T-cell (primary cell): ENCODE data around the gene SH3RF1. TPM values are rescaled to one million over a fixed set of nuclear protein-coding genes. Genes with fewer than 3 reads are reported as not detected.
A peak's percentile ranks its signal among the peaks of the same experiment; 100 is the strongest.
"Not testable (repeated sequence)": the region's sequence is repeated elsewhere in the genome, so short reads cannot be mapped to it uniquely, and the experiment has no call there.

Source experiments
- ATAC-seq, 4 experiments: fragments of 200-7000 bp in 3 of 4; fragments of 150-1000 bp in 1 of 4; cut with Tn5 transposase; replicated peaks in 1 of 4; 1 replicate in 3 of 4; 2 replicates in 1 of 4; pipeline ENCODE4 v1.10.0; 2021; ENCODE audit warnings: moderate library complexity in 3 of 4, mild to moderate bottlenecking in 2 of 4, moderate number of reproducible peaks in 1 of 4
- CTCF ChIA-PET, 2 donors: fragments of 300-600 bp; sonication (Branson Sonifier 250); formaldehyde crosslinking; loops; one replicate each; lab custom pipeline; 2022; ENCODE audit warnings: antibody characterized with exemption in 2 of 2; lab: Charles Lee
- POLR2A ChIA-PET, 2 donors: fragments of 300-600 bp; sonication (Branson Sonifier 250); formaldehyde crosslinking; loops; one replicate each; lab custom pipeline; 2022; ENCODE audit warnings: antibody characterized with exemption in 2 of 2; lab: Charles Lee
- DNase-seq, 35 experiments: peaks; one replicate each; pipeline versions ENCODE4 v3.0.0 to v3.0.0-alpha.2; 2013 to 2023
- H3K27ac ChIP-seq: one replicate; pipeline ENCODE4 v1.5.1; 2013; ENCODE audit warnings: low read length
- H3K27me3 ChIP-seq, 2 experiments: replicated peaks in 1 of 2; 1 replicate in 1 of 2; 2 replicates in 1 of 2; pipeline versions ENCODE4 v1.6.1 to v1.7.0; 2013; ENCODE audit warnings: low read length in 1 of 2, mixed read lengths in 1 of 2; ENCODE audit not compliant: control insufficient read depth in 2 of 2, insufficient read depth in 2 of 2; ENCODE audit errors: extremely low read depth in 1 of 2
- H3K36me3 ChIP-seq, 2 donors: 1 replicate in 1 of 2; 2 replicates in 1 of 2; pipeline versions ENCODE4 v1.6.1 to v1.7.0; 2013; ENCODE audit warnings: low read length in 1 of 2; ENCODE audit not compliant: control insufficient read depth in 2 of 2, insufficient read depth in 1 of 2; ENCODE audit errors: extremely low read depth in 1 of 2
- H3K4me1 ChIP-seq, 2 experiments: 1 replicate in 1 of 2; 2 replicates in 1 of 2; pipeline versions ENCODE4 v1.6.1 to v1.7.0; 2013; ENCODE audit warnings: low read length in 2 of 2, mixed read lengths in 1 of 2; ENCODE audit not compliant: insufficient read depth in 2 of 2, control insufficient read depth in 1 of 2; ENCODE audit errors: extremely low read depth in 1 of 2
- H3K4me3 ChIP-seq, 2 donors: 1 replicate in 1 of 2; 2 replicates in 1 of 2; pipeline versions ENCODE4 v1.5.1 to v1.7.0; 2013; ENCODE audit warnings: mild to moderate bottlenecking in 2 of 2, low read length in 1 of 2, moderate library complexity in 1 of 2; ENCODE audit not compliant: control insufficient read depth in 1 of 2; ENCODE audit errors: extremely low read depth in 1 of 2
- H3K9me3 ChIP-seq: 2 replicates; pipeline ENCODE4 v1.7.0; 2013
- H3K27ac Mint-ChIP-seq, 2 donors: one replicate each; pipeline ENCODE4 v1.8.0; 2020 to 2021; ENCODE audit warnings: mild to moderate bottlenecking in 2 of 2, mixed read lengths in 2 of 2
- H3K27me3 Mint-ChIP-seq, 2 donors: one replicate each; pipeline ENCODE4 v1.8.0; 2021 to 2022; ENCODE audit warnings: mixed read lengths in 2 of 2
- H3K36me3 Mint-ChIP-seq: one replicate; pipeline ENCODE4 v1.8.0; 2021; ENCODE audit warnings: mixed read lengths
- H3K4me1 Mint-ChIP-seq, 3 donors: one replicate each; pipeline ENCODE4 v1.8.0; 2020 to 2022; ENCODE audit warnings: mixed read lengths in 3 of 3, mild to moderate bottlenecking in 1 of 3
- H3K4me3 Mint-ChIP-seq, 3 donors: one replicate each; pipeline ENCODE4 v1.8.0; 2020 to 2022; ENCODE audit warnings: mild to moderate bottlenecking in 3 of 3, mixed read lengths in 3 of 3, moderate library complexity in 3 of 3
- H3K9me3 Mint-ChIP-seq, 3 donors: one replicate each; pipeline ENCODE4 v1.8.0; 2020 to 2022; ENCODE audit warnings: mixed read lengths in 3 of 3
- WGBS: methylation state at CpG from one replicate; pipeline ENCODE4 v1.1.5; 2013; ENCODE audit warnings: missing lambda C conversion rate; ENCODE audit not compliant: insufficient coverage; 5-methylcytosine and 5-hydroxymethylcytosine counted together
- total RNA-seq, 35 experiments: library from RNA in 6 of 35; stranded (reverse) in 6 of 35; fragments of 120-200 nt in 1 of 35; gene quantifications; one replicate each; pipeline versions ENCODE4 v1.2.1 to v1.2.4 and lab custom pipeline; 2013 to 2026

The SH3RF1 gene
- total RNA-seq, 5 donors from 2014 or later (not counting 1 experiment from before 2014, with no cell fraction given): 0.23 to 0.60 (median 0.27) TPM; not detected in 1

- peaks cover 0 to 11% of the 10 kb centered on the region in 2 experiments for H3K27me3 ChIP-seq
- H3K4me3 ChIP-seq: no peak overlapping the region
- H3K9me3 ChIP-seq: no peaks in the 10 kb centered on the region
- H3K4me1 ChIP-seq: no peaks in the 10 kb centered on the region
- H3K36me3 ChIP-seq: no peaks in the 10 kb centered on the region
- ATAC-seq: no peak
- no peak overlapping the region for H3K4me3 Mint-ChIP-seq
- no peaks in the 10 kb centered on the region for H3K4me1 Mint-ChIP-seq
- H3K27ac ChIP-seq: no peak overlapping the region
- ChIA-PET POLR2A (no interaction called here), CTCF (no interaction called here)
- H3K9me3 Mint-ChIP-seq: no peaks in the 10 kb centered on the region
- H3K27ac Mint-ChIP-seq: no peak overlapping the region
- peak in 1 of 35 experiments; percentile 16 for DNase-seq
- no peaks in the 10 kb centered on the region for H3K36me3 Mint-ChIP-seq
- H3K27me3 Mint-ChIP-seq: peaks cover 33 to 35% of the 10 kb centered on the region in 2 donors
- WGBS: no CpG with 5 or more reads among the region's 6 CpGs
Observed at GRCh38 chr4:169293343-169294176, 22.8 kb upstream of the SH3RF1 start.

GRCh38 chr4:169287983-169288382 lies 17.2 kb upstream of the SH3RF1 start:
- CTCF ChIA-PET, ATAC-seq, H3K9me3 Mint-ChIP-seq, DNase-seq, H3K27me3 Mint-ChIP-seq, H3K27ac ChIP-seq, H3K4me3 Mint-ChIP-seq, H3K36me3 Mint-ChIP-seq, H3K4me1 ChIP-seq, H3K4me1 Mint-ChIP-seq, H3K9me3 ChIP-seq, H3K4me3 ChIP-seq, H3K36me3 ChIP-seq, POLR2A ChIA-PET, H3K27ac Mint-ChIP-seq: not testable (repeated sequence)
- no CpG with 5 or more reads among the region's 3 CpGs for WGBS
- peaks cover 0 to 11% of the 10 kb centered on the region in 2 experiments for H3K27me3 ChIP-seq

- H3K4me3 ChIP-seq: no peak overlapping the region
- no peak overlapping the region for H3K4me3 Mint-ChIP-seq
- no peaks in the 10 kb centered on the region for H3K36me3 ChIP-seq
- H3K9me3 Mint-ChIP-seq: no peaks in the 10 kb centered on the region
- no peaks in the 10 kb centered on the region for H3K9me3 ChIP-seq
- no peaks in the 10 kb centered on the region for H3K4me1 ChIP-seq
- 80% methylated on average over 1 of the region's 3 CpGs for WGBS
- no peak for ATAC-seq
- H3K27ac ChIP-seq: no peak overlapping the region
- H3K27me3 ChIP-seq: peaks cover 0 to 2% of the 10 kb centered on the region in 2 experiments
- DNase-seq: no peak
- H3K4me1 Mint-ChIP-seq: no peaks in the 10 kb centered on the region
- CTCF ChIA-PET: no interaction called here
- no peak overlapping the region for H3K27ac Mint-ChIP-seq
- H3K27me3 Mint-ChIP-seq: peaks cover 0 to 2% of the 10 kb centered on the region in 2 donors
- POLR2A ChIA-PET: no interaction called here
- H3K36me3 Mint-ChIP-seq: no peaks in the 10 kb centered on the region
Observed at GRCh38 chr4:169286562-169287301, 16.0 kb upstream of the SH3RF1 start.

- 53% methylated on average over 3 of the region's 4 CpGs for WGBS
- Mint-ChIP-seq H3K9me3 (no peaks in the 10 kb centered on the region), H3K27ac (no peak overlapping the region), H3K4me1 (no peaks in the 10 kb centered on the region), H3K4me3 (no peak overlapping the region), H3K27me3 (peaks cover 0 to 3% of the 10 kb centered on the region in 2 donors), H3K36me3 (no peaks in the 10 kb centered on the region)
- Histone ChIP-seq H3K27ac (no peak overlapping the region), H3K36me3 (no peaks in the 10 kb centered on the region), H3K9me3 (no peaks in the 10 kb centered on the region), H3K4me1 (no peaks in the 10 kb centered on the region), H3K4me3 (no peak overlapping the region), H3K27me3 (no peaks in the 10 kb centered on the region)
- ATAC-seq: no peak
- ChIA-PET CTCF (no interaction called here), POLR2A (no interaction called here)
- no peak for DNase-seq
Observed at GRCh38 chr4:169283114-169283509, 12.4 kb upstream of the SH3RF1 start.

- CTCF ChIA-PET: no interaction called here
- no peaks in the 10 kb centered on the region for H3K36me3 ChIP-seq
- H3K9me3 ChIP-seq: no peaks in the 10 kb centered on the region
- no peaks in the 10 kb centered on the region for H3K9me3 Mint-ChIP-seq
- no peak overlapping the region for H3K27ac Mint-ChIP-seq
- no peaks in the 10 kb centered on the region for H3K4me1 Mint-ChIP-seq
- no peak overlapping the region for H3K4me3 Mint-ChIP-seq
- POLR2A ChIA-PET: no interaction called here
- WGBS: no CpG with 5 or more reads among the region's 2 CpGs
- no peaks in the 10 kb centered on the region for H3K27me3 ChIP-seq
- DNase-seq (no peak), ATAC-seq (no peak)
- no peak overlapping the region for H3K4me3 ChIP-seq
- no peaks in the 10 kb centered on the region for H3K4me1 ChIP-seq
- no peak overlapping the region for H3K27ac ChIP-seq
- peaks cover 0 to 3% of the 10 kb centered on the region in 2 donors for H3K27me3 Mint-ChIP-seq
- no peaks in the 10 kb centered on the region for H3K36me3 Mint-ChIP-seq
Observed at GRCh38 chr4:169282429-169283113, 11.8 kb upstream of the SH3RF1 start.

- CTCF ChIA-PET: no interaction called here
- H3K4me3 ChIP-seq: no peak overlapping the region
- H3K27ac Mint-ChIP-seq: no peak overlapping the region
- no peaks in the 10 kb centered on the region for H3K36me3 Mint-ChIP-seq
- no peaks in the 10 kb centered on the region for H3K36me3 ChIP-seq
- H3K27me3 Mint-ChIP-seq: peaks cover 18 to 22% of the 10 kb centered on the region in 2 donors
- no peaks in the 10 kb centered on the region for H3K9me3 ChIP-seq
- POLR2A ChIA-PET: no interaction called here
- H3K4me1 Mint-ChIP-seq: no peaks in the 10 kb centered on the region
- H3K9me3 Mint-ChIP-seq: no peaks in the 10 kb centered on the region
- no peaks in the 10 kb centered on the region for H3K4me1 ChIP-seq
- H3K27me3 ChIP-seq: peaks cover 0 to 4% of the 10 kb centered on the region in 2 experiments
- no peak for ATAC-seq
- H3K4me3 Mint-ChIP-seq: no peak overlapping the region
- H3K27ac ChIP-seq: no peak overlapping the region
- DNase-seq: no peak
Observed at GRCh38 chr4:169279108-169279507, 8.4 kb upstream of the SH3RF1 start.
